ENCODE data around the gene JUP. TPM values are rescaled to one million over a fixed set of nuclear protein-coding genes. Genes with fewer than 3 reads are reported as not detected.
A peak's percentile ranks its signal among the peaks of the same experiment; 100 is the strongest.

The JUP gene
- total and polyA plus RNA-seq, 2 of the 13 experiments (the other 11 are each of a cell fraction or from before 2014, with no cell fraction given) = 12.1 to 20.6 TPM

DNA sequence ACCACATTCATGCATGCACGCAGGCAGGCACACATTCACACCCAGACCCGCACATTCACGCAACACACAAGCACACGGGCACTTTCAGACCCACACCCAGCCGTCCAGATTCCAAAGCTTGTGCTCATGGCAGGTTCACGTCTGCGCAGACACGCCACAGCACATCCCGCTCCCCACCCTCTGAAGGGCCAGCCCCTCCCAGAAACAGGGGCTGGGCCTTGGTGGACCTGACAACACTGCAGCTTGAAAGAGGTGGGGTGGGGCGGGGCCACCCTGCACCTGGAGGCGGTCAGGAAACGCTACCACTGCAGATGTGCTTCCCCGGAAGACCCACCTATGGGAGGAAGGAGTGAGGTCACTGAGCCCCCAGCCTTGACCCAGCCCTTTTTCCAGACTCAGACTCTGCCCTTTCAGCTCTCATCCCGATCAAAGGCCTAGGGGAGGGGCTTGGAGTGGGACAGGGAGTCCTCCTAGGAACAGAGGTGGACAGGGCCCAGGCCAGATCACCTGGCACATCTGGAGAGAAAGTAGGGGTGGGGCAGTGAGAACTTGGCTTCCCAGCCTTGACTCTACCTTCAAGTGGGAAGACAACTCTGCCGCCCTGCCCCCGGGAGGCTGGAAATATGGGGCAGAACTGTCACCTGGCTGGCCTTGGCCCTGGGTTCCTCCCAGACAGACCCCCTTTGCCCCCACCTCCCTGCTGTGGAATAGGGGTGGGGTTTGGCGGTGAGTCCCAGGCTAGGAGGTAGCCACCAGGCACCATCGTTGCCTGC, 14.3 kb upstream of the JUP start (continued):
- TF ChIP-seq ZNF546 (CRISPR knock-in tag; conservative IDR thresholded peaks at IDR 0.05) = no peak
- TF ChIP-seq SATB2 (CRISPR knock-in tag; IDR thresholded peaks at IDR 0.05) = no peak
- TF ChIP-seq, protein P1, sequence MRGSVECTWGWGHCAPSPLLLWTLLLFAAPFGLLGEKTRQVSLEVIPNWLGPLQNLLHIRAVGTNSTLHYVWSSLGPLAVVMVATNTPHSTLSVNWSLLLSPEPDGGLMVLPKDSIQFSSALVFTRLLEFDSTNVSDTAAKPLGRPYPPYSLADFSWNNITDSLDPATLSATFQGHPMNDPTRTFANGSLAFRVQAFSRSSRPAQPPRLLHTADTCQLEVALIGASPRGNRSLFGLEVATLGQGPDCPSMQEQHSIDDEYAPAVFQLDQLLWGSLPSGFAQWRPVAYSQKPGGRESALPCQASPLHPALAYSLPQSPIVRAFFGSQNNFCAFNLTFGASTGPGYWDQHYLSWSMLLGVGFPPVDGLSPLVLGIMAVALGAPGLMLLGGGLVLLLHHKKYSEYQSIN (CRISPR knock-in tag; IDR thresholded peaks at IDR 0.05; ENCODE audit: borderline replicate concordance) = no peak
- TF ChIP-seq ZNF224 (CRISPR knock-in tag; IDR thresholded peaks at IDR 0.05) = no peak
- TF ChIP-seq, protein P2, sequence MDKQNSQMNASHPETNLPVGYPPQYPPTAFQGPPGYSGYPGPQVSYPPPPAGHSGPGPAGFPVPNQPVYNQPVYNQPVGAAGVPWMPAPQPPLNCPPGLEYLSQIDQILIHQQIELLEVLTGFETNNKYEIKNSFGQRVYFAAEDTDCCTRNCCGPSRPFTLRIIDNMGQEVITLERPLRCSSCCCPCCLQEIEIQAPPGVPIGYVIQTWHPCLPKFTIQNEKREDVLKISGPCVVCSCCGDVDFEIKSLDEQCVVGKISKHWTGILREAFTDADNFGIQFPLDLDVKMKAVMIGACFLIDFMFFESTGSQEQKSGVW (CRISPR knock-in tag; IDR thresholded peaks at IDR 0.05; ENCODE audit: borderline replicate concordance) = no peak
- peak; percentile 36; the same call in 1 of the 2 replicates for TF ChIP-seq MED1 (CRISPR knock-in tag; IDR thresholded peaks at IDR 0.05)
- peak; percentile 50 for TF ChIP-seq RXRA (CRISPR knock-in tag; IDR thresholded peaks at IDR 0.05)
- TF ChIP-seq ATF7 (IDR thresholded peaks at IDR 0.05) = no peak
- peak; percentile 73; the same call in 1 of the 2 replicates for TF ChIP-seq ATF7 (CRISPR knock-in tag; IDR thresholded peaks at IDR 0.05)
- TF ChIP-seq, protein P3, sequence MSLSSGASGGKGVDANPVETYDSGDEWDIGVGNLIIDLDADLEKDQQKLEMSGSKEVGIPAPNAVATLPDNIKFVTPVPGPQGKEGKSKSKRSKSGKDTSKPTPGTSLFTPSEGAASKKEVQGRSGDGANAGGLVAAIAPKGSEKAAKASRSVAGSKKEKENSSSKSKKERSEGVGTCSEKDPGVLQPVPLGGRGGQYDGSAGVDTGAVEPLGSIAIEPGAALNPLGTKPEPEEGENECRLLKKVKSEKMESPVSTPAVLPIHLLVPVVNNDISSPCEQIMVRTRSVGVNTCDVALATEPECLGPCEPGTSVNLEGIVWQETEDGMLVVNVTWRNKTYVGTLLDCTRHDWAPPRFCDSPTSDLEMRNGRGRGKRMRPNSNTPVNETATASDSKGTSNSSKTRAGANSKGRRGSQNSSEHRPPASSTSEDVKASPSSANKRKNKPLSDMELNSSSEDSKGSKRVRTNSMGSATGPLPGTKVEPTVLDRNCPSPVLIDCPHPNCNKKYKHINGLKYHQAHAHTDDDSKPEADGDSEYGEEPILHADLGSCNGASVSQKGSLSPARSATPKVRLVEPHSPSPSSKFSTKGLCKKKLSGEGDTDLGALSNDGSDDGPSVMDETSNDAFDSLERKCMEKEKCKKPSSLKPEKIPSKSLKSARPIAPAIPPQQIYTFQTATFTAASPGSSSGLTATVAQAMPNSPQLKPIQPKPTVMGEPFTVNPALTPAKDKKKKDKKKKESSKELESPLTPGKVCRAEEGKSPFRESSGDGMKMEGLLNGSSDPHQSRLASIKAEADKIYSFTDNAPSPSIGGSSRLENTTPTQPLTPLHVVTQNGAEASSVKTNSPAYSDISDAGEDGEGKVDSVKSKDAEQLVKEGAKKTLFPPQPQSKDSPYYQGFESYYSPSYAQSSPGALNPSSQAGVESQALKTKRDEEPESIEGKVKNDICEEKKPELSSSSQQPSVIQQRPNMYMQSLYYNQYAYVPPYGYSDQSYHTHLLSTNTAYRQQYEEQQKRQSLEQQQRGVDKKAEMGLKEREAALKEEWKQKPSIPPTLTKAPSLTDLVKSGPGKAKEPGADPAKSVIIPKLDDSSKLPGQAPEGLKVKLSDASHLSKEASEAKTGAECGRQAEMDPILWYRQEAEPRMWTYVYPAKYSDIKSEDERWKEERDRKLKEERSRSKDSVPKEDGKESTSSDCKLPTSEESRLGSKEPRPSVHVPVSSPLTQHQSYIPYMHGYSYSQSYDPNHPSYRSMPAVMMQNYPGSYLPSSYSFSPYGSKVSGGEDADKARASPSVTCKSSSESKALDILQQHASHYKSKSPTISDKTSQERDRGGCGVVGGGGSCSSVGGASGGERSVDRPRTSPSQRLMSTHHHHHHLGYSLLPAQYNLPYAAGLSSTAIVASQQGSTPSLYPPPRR (CRISPR knock-in tag; IDR thresholded peaks at IDR 0.05; ENCODE audit: borderline replicate concordance) = no peak; the same call in 1 of the 2 replicates
- TF ChIP-seq MEIS1 (CRISPR knock-in tag; IDR thresholded peaks at IDR 0.05; ENCODE audit: borderline replicate concordance) = 0 out of 2 replicates have a peak, but pooled peaks have one; percentile 25
- peak; percentile 43; the same call in 1 of the 2 replicates for TF ChIP-seq SAFB2 (CRISPR knock-in tag; IDR thresholded peaks at IDR 0.05; ENCODE audit: borderline replicate concordance, low read depth)
- peak; percentile 20; the same call in 1 of the 2 replicates for TF ChIP-seq ZBTB20 (CRISPR knock-in tag; IDR thresholded peaks at IDR 0.05; ENCODE audit: borderline replicate concordance, low read depth)
- peak; percentile 72 for TF ChIP-seq HOXA3 (CRISPR knock-in tag; IDR thresholded peaks at IDR 0.05)
- TF ChIP-seq MYC (CRISPR knock-in tag; IDR thresholded peaks at IDR 0.05; ENCODE audit: borderline replicate concordance) = peak; percentile 13; the same call in 1 of the 2 replicates
- TF ChIP-seq, protein P4, sequence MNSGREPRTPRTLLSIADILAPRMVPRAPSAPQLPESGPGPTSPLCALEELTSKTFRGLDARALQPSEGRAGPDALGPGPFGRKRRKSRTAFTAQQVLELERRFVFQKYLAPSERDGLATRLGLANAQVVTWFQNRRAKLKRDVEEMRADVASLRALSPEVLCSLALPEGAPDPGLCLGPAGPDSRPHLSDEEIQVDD (CRISPR knock-in tag; IDR thresholded peaks at IDR 0.05; ENCODE audit: borderline replicate concordance) = peak; percentile 78; the same call in 1 of the 2 replicates
- TF ChIP-seq RFX3 (CRISPR knock-in tag; IDR thresholded peaks at IDR 0.05) = no peak
- TF ChIP-seq NCOA2 (CRISPR knock-in tag; IDR thresholded peaks at IDR 0.05) = no peak
- peak; percentile 32; the same call in 1 of the 2 replicates for TF ChIP-seq TCF7 (IDR thresholded peaks at IDR 0.05; ENCODE audit: low read depth)
- TF ChIP-seq GFI1 (CRISPR knock-in tag; IDR thresholded peaks at IDR 0.05; ENCODE audit: borderline replicate concordance) = no peak
- 0 out of 2 replicates have a peak, but pooled peaks have one; percentile 47 for TF ChIP-seq ZNF589 (CRISPR knock-in tag; conservative IDR thresholded peaks at IDR 0.05)
- peak; percentile 98 for TF ChIP-seq ZEB1 (IDR thresholded peaks at IDR 0.05; ENCODE audit: insufficient replicate concordance, low read depth)
- TF ChIP-seq ZNF136 (CRISPR knock-in tag; IDR thresholded peaks at IDR 0.05; ENCODE audit: low read depth) = no peak
